OCI-M1 (cell line): ENCODE data around the gene DBP.
A peak's percentile ranks its signal among the peaks of the same experiment; 100 is the strongest.

Source experiments
- DNase-seq: peaks from one replicate; lab custom pipeline; 2025; lab: John Stamatoyannopoulos, UW

The DBP gene

DNA sequence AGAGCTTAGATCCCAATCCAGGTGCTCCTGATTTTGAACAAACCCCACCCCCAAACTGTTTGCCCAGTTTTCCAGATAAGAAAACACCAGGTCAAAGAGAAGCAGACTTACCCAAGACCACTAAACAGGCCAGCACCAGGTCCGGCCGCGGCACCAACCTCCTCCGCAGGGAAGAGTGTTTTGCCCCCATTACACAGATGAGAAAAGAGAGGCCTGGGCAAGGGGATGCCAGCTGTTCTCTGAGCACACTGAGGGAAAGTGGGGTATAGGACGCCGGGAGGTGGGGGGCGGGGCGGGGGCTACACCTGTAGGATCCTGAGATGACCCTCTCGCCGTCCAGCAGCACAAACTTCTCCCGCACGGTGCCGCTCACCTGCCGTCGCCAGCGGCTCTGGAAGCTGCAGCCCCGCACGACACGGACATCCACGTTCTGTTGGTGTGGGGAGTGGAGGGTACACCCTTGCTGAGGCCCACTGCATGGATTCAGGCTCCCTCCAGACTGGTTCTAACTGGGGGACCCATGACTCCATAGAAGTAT, 27.5 kb downstream of the DBP start:
- DNase-seq: no peak

GRCh38 chr19:48608798-48609263, 28.3 kb downstream of the DBP start:
- peak; percentile 81 for DNase-seq

DNA sequence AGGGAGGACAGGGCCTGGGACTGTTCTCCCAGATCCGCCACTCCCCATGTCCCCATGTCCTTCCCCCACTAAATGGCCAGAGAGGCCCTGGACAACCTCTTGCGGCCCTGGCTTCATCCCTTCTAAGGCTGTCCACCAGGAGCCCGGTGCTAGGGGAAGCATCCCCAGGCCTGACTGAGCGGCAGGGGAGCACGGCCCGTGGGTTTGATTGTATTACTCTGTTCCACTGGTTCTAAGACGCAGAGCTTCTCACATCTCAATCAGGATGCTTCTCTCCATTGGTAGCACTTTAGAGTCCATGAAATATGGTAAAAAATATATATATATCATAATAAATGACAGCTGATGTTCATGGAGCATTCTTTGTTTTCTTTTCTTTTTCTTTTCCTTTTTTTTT, 29.8 kb downstream of the DBP start:
- DNase-seq: no peak

- DNase-seq: no peak
These were observed 30.5 kb downstream of the DBP start, which contains the start of gene SPACA4 for GRCh38 chr19:48606463-48607358. Gene SPACA4 (plus strand): TSS chr19:48606742. CDS start chr19:48606979, 237 bp downstream.

DNA sequence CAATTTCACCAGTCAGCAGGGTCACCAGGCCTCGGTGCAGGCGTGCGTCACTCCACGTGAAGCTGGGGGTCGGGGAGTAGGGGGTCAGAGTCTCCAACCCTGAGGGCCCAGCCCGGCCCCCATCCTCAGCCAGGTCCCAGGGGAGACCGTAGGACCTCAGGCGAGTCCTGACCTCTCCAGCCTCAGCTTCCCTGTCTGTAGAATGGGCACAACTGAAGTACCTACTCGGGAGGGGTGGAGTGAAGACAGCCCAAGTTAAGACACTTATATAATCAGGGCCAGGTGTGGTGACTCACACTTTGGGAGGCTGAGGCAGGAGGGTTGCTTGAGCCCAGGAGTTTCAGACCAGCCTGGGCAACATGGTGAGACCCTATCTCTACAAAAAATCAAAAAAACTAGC, 33.3 kb downstream of the DBP start:
- DNase-seq: no peak

- no peak for DNase-seq
These were observed 33.7 kb downstream of the DBP start for GRCh38 chr19:48603449-48603848.

DNA sequence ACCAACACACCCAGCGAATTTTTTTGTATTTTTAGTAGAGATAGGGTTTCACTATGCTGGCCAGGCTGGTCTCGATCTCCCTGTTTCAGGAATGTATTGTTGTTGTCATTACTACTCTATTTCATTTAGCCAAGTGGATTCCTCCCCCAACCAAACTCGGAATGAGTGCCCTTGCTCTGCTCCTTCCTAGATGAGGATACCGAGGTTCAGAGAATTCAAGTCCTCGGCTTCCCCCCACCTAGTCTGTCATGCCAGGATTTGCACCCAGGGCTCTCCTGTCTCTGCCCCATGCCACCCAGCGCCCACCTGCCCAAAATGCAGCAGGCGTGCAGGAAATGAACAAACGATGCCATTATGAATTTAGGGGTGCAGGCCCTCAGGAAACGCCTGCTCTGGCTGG, 34.2 kb downstream of the DBP start:
- DNase-seq: no peak

- no peak for DNase-seq
These were observed 36.3 kb downstream of the DBP start for GRCh38 chr19:48600679-48601417.

- no peak for DNase-seq
These were observed 38.0 kb downstream of the DBP start for GRCh38 chr19:48598996-48599700.

- DNase-seq: no peak
These were observed 40.3 kb downstream of the DBP start for GRCh38 chr19:48596679-48597465.

DNA sequence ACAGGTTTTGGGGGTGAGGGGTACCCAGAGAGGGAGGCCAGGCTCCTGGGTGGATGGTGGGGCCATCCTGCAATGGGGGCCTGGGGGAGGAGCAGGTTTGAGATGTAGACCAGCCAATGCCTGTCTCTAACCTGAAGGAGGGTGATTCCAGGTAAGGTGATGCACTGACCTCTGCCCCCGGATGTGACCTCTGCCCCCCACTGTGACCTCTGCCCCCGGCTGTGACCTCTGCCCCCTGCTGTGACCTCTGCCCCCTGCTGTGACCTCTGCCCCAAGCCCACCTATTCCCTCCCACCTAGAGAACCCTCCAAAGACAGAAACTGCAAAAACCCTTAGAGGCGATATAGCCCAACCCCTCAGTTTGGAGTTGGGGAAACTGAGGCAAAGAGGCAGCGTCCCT, 40.9 kb downstream of the DBP start:
- DNase-seq: no peak

DNA sequence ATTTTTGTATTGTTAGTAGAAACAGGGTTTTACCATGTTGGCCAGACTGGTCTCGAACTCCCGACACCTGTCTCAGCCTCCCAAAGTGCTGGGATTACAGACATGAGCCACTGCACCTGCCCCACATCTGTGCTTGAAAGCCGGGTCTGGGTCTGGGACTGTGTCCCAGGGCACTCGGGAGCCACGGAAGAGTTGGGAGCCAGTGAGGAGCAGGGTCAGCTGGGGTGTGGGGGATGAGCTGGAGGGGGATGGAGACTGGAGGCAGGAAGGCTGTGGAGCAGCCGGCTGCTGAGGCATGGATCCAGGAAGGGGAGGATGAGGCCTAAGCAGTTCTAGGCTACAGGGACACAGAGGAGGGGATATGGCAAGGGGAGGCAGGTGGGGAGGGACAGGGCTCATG, 41.3 kb downstream of the DBP start:
- DNase-seq: no peak

DNA sequence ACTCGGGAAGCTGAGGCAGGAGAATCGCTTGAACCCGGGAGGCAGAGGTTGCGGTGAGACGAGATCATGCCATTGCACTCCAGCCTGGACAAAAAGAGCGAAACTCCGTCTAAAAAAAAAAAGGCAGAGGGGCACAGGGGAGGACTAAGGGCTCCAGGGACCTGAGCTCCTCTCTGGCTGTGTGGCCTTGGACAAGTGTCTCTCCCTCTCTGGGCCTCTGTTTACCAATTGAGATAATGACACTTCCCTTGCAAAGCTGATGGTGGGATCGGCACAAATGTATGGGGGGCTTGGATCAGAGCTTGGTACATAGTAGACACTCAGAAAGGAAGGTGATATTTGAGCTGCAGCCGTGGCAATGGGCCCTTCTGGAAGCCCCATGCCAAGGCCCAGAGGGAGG, 42.0 kb downstream of the DBP start:
- no peak for DNase-seq

GRCh38 chr19:48591021-48591420, 46.2 kb downstream of the DBP start:
- DNase-seq: peak; percentile 34

GRCh38 chr19:48588670-48589401, 48.3 kb downstream of the DBP start:
- DNase-seq: peak; percentile 95

GRCh38 chr19:48587387-48587786, 49.8 kb downstream of the DBP start:
- DNase-seq: no peak

DNA sequence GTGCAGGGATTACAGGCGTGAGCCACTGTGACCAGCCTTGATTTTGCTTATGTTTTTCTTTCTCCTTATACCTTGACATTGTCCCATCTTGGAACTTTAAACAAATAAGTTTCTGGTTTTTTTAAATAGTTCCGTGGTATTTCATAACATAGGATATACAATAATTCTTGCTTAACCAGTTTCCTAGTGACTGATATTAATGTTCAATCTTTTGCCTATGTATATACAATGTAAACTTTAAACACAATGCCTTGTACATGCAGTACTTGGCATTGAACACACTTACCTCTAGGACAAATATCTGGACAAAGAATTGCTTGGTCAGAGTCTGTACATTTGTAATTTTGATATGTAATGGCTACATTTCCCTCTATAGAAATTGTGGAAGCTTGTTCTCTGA, 55.0 kb downstream of the DBP start:
- DNase-seq: no peak
